Prostate gland (tissue), 2 donors: Measurements from ENCODE around the gene HABP2. TPM values are rescaled to one million over a fixed set of nuclear protein-coding genes. Genes with fewer than 3 reads are reported as not detected.

Experiments
- DNase-seq: peaks from one replicate; pipeline ENCODE4 v3.0.0-alpha.2; 2019; ENCODE audit warnings: low spot score
- H3K27ac ChIP-seq, 2 donors: fragments of 200-600 bp; sonication (generic); 2 replicates each; pipeline ENCODE4 v1.5.1; 2017 to 2019
- H3K27me3 ChIP-seq: fragments of 200-600 bp; sonication (generic); replicated peaks from 2 replicates; pipeline ENCODE4 v1.5.1; 2019; ENCODE audit not compliant: insufficient read depth
- H3K36me3 ChIP-seq, 2 donors: fragments of 200-600 bp; sonication (generic); 1 replicate in 1 of 2; 2 replicates in 1 of 2; pipeline versions ENCODE4 v1.5.1 to v1.8.1; 2017 to 2019
- H3K4me1 ChIP-seq: fragments of 200-600 bp; sonication (generic); replicated peaks from 2 replicates; pipeline ENCODE4 v1.5.1; 2019
- H3K4me3 ChIP-seq, 2 donors: fragments of 200-600 bp; sonication (generic); 2 replicates each; pipeline ENCODE4 v1.5.1; 2017 to 2019
- H3K9me3 ChIP-seq: fragments of 200-600 bp; sonication (generic); 2 replicates; pipeline ENCODE4 v1.5.1; 2017
- CTCF ChIP-seq, 4 experiments: fragments of 200-600 bp in 2 of 4; fragments of 450-650 bp in 2 of 4; sonication (generic) in 2 of 4; IDR thresholded peaks; 1 replicate in 3 of 4; 2 replicates in 1 of 4; pipeline ENCODE4 v1.5.1; 2016 to 2019; ENCODE audit warnings: antibody characterized with exemption in 4 of 4, mild to moderate bottlenecking in 2 of 4, moderate library complexity in 2 of 4
- POLR2A ChIP-seq: fragments of 450-650 bp; IDR thresholded peaks from one replicate; pipeline ENCODE4 v1.6.1; 2016; ENCODE audit warnings: antibody characterized with exemption, mild to moderate bottlenecking
- POLR2AphosphoS5 ChIP-seq: sonication (generic); formaldehyde crosslinking; IDR thresholded peaks from one replicate; pipeline ENCODE4 v1.6.1; 2017; ENCODE audit warnings: antibody characterized with exemption
- WGBS: methylation state at CpG from one replicate; pipeline ENCODE4 v1.1.5; 2018; 5-methylcytosine and 5-hydroxymethylcytosine counted together
- intact Hi-C: fragments of 100-400 bp; cut with DNase I; formaldehyde crosslinking; loops from one replicate; pipeline ENCODE4 v1.14.2; 2022
- total RNA-seq, 2 donors: library from RNA; depleted of rRNA; stranded (reverse); fragments of >200 nt; gene quantifications; one replicate each; pipeline ENCODE4 v1.1.0, GENCODE V29; 2016

The HABP2 gene
- total RNA-seq, 2 donors from 2014 or later = 0.17 TPM; not detected in 1

- H3K9me3 ChIP-seq = no peaks in the 10 kb centered on the region
- no peaks in the 10 kb centered on the region for H3K27me3 ChIP-seq
- H3K36me3 ChIP-seq = no peaks in the 10 kb centered on the region
- intact Hi-C loops = no loop called here
- WGBS = 78% methylated on average over 13 of the region's 13 CpGs
- H3K27ac ChIP-seq = no peak overlapping the region
- no peaks in the 10 kb centered on the region for H3K4me1 ChIP-seq
- no peak overlapping the region for H3K4me3 ChIP-seq
- TF ChIP-seq CTCF (IDR thresholded peaks at IDR 0.05) (no peak), POLR2A (no peak), POLR2AphosphoS5 (no peak)
- no peak for DNase-seq
Measured at GRCh38 chr10:113605268-113605978, 52.6 kb downstream of the HABP2 start.

- intact Hi-C loops = no loop called here
- H3K27ac ChIP-seq = no peak overlapping the region
- H3K27me3 ChIP-seq = no peaks in the 10 kb centered on the region
- 81% methylated on average over 4 of the region's 4 CpGs for WGBS
- no peak for DNase-seq
- H3K4me3 ChIP-seq = no peak overlapping the region
- no peaks in the 10 kb centered on the region for H3K36me3 ChIP-seq
- no peak for TF ChIP-seq POLR2AphosphoS5
- TF ChIP-seq POLR2A = no peak
- TF ChIP-seq CTCF (IDR thresholded peaks at IDR 0.05) = no peak
- no peaks in the 10 kb centered on the region for H3K4me1 ChIP-seq
- no peaks in the 10 kb centered on the region for H3K9me3 ChIP-seq
Measured at GRCh38 chr10:113609704-113610108, 56.9 kb downstream of the HABP2 start.

GRCh38 chr10:113610631-113611601 is 58.1 kb downstream of the HABP2 start:
- WGBS = 26% methylated on average over 26 of the region's 26 CpGs
- no peaks in the 10 kb centered on the region for H3K4me1 ChIP-seq

GRCh38 chr10:113612154-113612553 is 59.3 kb downstream of the HABP2 start:
- Histone ChIP-seq H3K36me3 (no peaks in the 10 kb centered on the region), H3K4me1 (no peaks in the 10 kb centered on the region), H3K4me3 (no peak overlapping the region), H3K27me3 (no peaks in the 10 kb centered on the region), H3K27ac (no peak overlapping the region), H3K9me3 (no peaks in the 10 kb centered on the region)
- DNase-seq = peak; percentile 74
- no peak for TF ChIP-seq CTCF (IDR thresholded peaks at IDR 0.05)
- TF ChIP-seq POLR2A = no peak
- peak; percentile 67 for TF ChIP-seq POLR2AphosphoS5
- 29% methylated on average over 3 of the region's 3 CpGs for WGBS
- intact Hi-C loops = no loop called here

More at GRCh38 chr10:113610631-113611601, 58.1 kb downstream of the HABP2 start:
- Histone ChIP-seq H3K27ac (peak overlapping the region; percentile 16), H3K9me3 (no peaks in the 10 kb centered on the region), H3K36me3 (no peaks in the 10 kb centered on the region), H3K27me3 (no peaks in the 10 kb centered on the region), H3K4me3 (no peak overlapping the region)
- intact Hi-C loops = no loop called here
- TF ChIP-seq CTCF (IDR thresholded peaks at IDR 0.05) (no peak), POLR2A (no peak), POLR2AphosphoS5 (no peak)
- DNase-seq = peak; percentile 22
